NCI-H1694 (cell line): ENCODE results near the gene CYB561D2.
"Not testable (repeated sequence)": the region's sequence is repeated elsewhere in the genome, so short reads cannot be mapped to it uniquely, and the experiment has no call there.

Experiments
- DNase-seq: peaks from one replicate; lab custom pipeline; 2025; lab: John Stamatoyannopoulos, UW

CYB561D2 gene

DNA sequence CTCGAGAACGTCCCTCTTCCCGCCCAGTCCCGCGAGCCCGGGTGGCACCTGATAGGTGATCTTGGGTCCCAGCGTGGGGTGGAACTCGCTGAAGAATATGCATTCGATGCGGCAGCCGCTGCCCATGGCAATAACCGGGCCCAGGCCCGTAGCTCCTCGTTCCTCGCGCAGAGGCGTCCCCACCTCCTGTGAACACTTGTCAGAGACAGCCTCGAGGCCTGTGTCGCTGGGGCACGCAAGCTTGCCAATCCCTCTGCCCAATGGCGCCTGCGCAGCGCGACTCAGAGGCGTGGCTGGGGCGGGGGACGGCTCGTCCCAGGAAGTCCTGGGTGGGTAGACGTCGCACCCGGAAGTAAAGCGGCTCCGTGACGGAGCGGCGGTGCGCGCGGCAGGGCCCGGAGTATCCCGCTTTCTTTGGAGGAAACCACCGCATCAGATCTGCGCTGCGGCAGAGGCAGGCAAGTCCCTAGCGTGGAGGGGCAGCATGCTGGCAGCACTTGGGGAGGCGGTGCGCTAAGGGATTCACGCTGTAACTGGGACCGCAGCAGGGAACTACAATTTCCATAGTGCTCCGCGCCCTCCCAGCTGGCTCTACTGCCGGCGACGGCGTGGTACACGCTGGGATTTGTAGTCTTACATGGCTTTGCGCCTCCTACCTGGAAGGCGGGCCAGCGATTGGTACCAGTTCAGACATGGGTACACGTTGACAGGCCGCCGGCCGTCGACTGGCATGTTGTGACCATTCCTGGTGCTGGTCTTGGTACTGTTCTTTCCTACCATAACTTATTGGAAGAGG is at the start of gene CYB561D2, which contains the start of gene NPRL2:
Gene CYB561D2, plus strand, starts transcription at position 336 of the 796 bp plus-strand sequence. CDS start 572 bp downstream, outside the sequence.
Gene NPRL2, minus strand, starts transcription at position 249 of the 796 bp plus-strand sequence. Its CDS starts 123 bp downstream, at position 126.
- peak; percentile 40 for DNase-seq

DNA sequence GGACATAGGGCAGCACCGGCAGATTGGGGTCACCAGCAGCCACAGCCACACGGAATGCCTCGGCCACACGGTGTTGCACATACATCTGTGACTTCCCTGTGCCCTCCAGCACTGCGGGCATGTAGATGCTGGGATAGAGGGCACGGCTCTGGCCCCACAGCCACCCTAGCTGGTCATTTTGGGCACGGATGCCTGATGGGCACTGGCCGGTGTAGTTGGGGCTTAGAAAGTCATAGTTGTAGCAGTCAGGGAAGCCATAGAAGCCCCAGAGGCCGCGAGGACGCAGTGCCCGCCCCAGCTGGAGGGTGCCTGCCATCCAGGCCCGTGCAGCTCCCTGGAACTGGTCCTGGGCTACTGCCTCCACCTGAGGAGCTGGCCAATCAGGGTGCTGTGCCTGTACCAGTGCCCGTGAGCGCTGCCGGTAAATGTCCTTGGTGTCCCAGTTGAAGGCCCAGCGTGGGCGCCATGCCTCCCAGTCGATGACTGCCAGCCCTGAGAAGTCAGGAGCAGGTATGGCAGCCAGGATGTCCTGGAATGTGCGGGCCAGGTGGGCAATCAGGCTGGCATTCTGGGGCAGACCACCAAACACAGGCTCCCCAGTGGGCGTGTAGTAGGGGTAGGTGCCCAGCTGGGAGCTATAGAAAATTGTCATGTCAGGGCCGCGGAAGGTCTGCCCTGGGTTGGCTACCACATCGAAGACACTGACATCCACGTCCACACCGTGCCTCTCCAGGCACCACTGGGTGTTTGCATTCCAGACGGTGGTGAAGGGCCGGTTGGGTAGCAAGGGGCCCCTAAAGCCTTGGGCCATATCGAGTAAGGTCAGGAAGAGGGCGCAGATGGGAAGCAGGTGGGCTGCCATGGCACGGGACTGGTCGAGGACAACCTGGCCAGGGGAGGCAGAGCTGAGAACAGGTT is 48.3 kb upstream of the CYB561D2 start:
- no peak for DNase-seq

DNA sequence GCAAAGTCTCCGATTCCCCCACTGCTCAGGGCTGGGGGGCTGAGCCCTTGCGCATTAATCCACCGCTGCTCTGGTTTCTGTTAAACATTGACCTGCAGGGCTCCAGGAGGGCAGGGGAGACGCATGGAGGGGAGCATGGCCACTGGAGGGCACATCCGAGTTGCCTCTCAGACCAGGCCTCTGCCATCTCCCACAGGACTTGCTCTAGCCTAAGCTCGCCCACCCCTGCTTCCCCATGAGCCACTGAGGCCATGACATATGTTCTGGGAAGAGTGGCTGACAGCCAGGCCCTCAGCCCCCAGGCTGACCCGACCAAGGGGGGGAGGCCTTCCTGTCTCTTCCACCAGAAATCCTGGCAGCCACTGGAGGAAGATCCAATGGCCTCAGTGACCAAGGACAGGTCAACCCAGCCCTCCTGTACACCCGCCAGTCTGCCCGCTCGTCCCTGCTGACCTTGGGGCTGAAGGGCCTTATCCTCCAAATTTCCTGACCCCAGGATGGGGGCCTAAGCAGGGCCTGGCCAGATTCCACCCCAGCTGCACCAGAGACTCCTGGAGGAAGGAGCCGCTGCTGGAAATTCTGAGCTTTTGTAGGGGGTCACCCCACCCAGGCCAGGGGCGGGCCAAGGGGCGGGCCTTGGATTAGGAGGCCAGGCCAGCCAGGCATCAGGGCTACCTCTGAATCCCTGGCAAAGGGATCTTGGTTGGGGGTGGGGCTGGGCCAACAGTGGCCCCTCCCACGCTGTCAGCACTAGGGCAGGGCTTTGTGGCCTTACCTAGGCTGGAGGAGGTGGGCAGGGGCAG is 47.4 kb upstream of the CYB561D2 start, which contains the start of gene HYAL1:
Gene HYAL1, minus strand, starts transcription at position 562 of the 803 bp plus-strand sequence. CDS start 618 bp downstream, outside the sequence.
- no peak for DNase-seq

- no peak for DNase-seq
These were observed 46.1 kb upstream of the CYB561D2 start for GRCh38 chr3:50304601-50305000.

GRCh38 chr3:50312041-50312440 is 38.6 kb upstream of the CYB561D2 start:
- not testable (repeated sequence) for DNase-seq

- no peak for DNase-seq
These were observed 36.3 kb upstream of the CYB561D2 start for GRCh38 chr3:50314342-50314741.

- no peak for DNase-seq
These were observed 35.8 kb upstream of the CYB561D2 start for GRCh38 chr3:50314816-50315215.

- no peak for DNase-seq
These were observed 33.9 kb upstream of the CYB561D2 start for GRCh38 chr3:50316657-50317242.

DNA sequence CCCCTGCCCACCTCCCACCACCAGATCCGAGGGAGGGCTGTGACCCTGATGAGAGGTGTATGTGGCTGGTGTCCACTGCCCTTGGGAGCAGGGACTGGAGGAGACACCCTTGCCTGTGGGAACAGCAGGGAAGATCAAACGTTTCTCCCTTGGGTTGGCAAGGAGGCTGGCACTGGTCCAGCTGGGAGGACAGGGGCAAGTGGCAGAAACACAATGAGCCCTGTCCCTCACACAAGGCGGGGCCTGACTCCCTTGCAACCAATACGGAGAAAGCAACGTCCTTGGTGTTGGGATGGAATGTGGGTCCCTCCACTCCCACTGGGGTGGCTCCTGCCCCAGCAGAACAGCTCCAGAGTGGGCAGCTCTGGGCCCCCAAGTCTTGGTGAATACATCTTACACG is 33.4 kb upstream of the CYB561D2 start:
- DNase-seq, result no peak

DNA sequence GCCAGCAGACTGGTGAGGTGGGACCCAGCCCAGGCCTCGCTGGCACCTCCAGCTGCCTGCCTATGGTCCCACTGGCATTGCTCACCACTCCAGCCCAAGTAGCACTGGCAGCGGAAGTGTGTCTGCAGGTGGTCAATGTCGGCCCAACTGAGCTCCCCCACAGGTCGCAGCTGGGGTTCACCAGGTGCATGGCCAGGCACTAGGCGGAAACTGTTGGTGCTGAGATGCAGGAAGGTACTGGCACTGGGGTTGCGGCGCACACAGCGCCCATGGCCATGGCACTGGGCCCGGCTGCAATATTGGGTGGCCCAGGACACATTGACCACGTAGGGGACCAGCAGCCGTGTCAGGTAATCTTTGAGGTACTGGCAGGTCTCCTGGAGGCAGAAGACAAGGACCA is 32.5 kb upstream of the CYB561D2 start:
- DNase-seq, result no peak

DNA sequence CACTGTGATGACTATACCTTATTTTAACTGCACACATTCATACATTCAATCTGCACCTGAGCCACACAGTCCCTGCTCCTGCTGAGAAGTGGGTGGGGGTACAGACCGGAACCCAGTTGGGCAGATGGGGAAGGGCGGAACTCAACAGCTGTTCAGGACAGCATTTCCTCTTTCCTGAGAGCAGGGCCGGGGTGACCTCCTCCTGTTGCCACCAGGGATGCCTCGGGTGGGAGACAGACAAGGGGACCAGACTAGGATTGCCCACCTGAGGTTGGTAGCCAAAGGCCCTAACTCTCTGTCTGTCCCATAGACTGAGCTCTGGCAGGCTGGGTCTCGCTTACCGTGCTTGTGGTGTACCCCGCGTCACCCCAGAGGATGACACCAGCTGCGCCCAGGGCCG is 32.0 kb upstream of the CYB561D2 start:
- no peak for DNase-seq

GRCh38 chr3:50319181-50319893 is 31.3 kb upstream of the CYB561D2 start:
- DNase-seq, result no peak

DNA sequence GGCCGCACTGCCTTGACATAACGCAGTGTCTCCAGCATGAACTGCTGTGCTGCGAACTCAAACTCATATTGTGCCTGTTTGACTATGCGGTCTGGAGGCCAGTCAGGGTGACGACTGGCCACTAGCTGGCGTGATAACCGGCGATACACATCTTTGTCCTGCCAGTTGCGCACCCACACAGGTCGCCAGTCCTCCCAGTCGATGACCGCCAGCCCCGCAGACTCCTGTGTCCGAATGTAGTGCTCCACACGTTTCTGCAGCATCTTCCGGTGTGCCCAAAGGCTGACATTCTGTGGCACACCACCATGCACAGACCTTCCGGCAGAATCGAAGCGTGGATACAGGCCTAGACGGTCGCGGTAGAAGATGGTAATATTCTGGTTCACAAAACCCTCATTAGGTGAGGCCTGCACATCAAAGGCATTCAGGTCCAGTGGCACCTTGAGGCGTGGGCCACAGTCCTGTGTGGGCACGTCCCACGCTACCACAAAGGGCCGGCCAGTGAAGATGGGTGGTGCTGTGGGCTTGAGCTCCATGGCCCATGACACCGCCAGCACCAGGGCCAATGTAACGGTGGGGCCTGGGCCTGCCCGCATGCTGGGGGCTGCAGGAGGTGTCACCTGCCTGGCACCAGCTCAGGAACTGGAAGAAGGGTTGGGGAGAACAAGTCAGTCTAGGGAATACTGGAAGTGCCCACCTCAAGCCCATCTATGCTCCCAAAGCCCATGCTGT is 30.6 kb upstream of the CYB561D2 start:
- no peak for DNase-seq

GRCh38 chr3:50320853-50321335 is 29.8 kb upstream of the CYB561D2 start:
- no peak for DNase-seq

GRCh38 chr3:50321336-50322114 is 29.1 kb upstream of the CYB561D2 start:
- peak; percentile 9 for DNase-seq

DNA sequence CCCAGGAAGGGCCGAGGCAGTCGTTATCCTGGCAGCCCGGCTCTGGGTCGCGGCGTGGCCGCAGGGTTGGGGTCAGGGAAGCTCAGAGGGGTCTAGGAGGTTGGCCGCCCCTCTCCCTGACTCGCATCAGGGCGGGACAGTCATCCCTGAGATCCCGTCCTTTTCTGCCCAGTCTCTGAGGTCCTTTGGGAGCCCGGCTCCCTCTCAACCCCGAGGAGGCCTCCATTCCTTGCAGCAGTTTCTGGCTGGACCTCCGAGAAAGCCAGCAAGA is 28.6 kb upstream of the CYB561D2 start:
- no peak for DNase-seq

DNA sequence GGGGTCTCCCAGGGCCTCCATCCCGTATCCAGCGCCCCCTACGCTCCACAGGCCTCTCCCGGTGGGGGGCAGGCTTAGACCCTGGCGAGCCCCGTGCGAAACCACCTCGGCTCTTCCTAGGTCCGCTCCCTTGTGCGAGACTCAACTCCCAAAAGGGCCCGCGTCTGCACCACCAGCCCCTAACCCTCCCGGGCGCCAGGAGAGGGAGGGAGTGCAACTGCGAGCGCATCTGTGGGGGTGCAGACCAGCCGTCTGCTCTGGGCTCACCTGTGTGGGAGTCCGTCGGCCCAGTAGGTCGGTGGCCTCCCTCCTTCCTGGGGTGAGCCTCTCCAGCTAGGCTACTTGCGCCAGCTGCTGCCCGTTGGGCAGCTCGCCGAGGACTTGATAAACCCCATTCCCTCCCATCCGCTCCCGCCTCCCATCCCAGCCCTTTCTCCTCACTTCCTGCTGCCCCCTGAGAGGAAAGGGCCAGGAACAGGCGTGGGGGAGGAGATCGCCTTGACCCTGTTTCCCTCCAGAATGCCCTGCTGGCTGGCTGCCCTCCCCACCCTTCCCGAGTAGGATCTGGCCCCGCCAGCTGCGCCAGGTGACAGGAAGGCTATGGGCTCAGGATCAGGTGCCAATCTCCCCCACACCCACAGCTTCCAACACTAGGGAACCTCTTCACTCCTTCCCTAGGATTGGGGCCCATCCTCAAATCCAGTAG is 28.1 kb upstream of the CYB561D2 start, which contains the start of gene HYAL2:
Gene HYAL2, minus strand, starts transcription at position 360 of the 706 bp plus-strand sequence. CDS start 2,256 bp downstream, outside the sequence.
- DNase-seq, result no peak

DNA sequence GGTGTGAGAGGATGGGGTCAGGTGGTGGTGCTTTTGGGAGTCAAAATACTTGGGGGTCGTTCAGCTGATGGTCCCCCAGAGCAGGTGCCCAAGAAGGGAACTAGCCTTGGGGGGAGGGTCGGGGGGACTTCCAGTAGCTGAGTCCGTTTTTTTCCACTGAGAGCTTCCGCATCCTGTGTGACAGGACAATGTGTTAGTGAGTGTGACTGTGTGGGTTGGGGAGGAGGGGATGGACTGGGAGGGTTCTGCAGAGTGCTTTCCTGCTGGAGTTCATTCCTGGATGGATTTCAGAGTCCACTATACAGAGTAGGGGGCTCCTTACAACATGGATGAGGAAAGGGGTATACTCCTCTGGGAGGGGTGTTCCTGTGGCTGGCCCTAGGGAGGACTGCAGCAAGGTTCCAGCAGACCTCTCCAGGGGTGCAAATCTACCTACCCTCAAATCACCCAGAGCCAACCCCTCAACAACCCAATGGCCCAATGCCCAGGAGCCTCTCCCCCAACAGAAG is 27.5 kb upstream of the CYB561D2 start:
- no peak for DNase-seq
